HL-60 (cell line): ENCODE results near the gene ASB14.

Source experiments
- GABPA ChIP-seq: IDR thresholded peaks from 2 replicates; pipeline ENCODE4 v1.6.1; 2012; ENCODE audit warnings: low read depth
- POLR2AphosphoS5 ChIP-seq: IDR thresholded peaks from 2 replicates; pipeline ENCODE4 v1.6.1; 2012; ENCODE audit warnings: low read depth
- TF ChIP-seq, protein P1 (sequence below): IDR thresholded peaks from one replicate; pipeline ENCODE4 v1.5.1; 2011; ENCODE audit warnings: low read length, control low read depth, inconsistent platforms; ENCODE audit not compliant: insufficient read depth
- TF ChIP-seq, protein P2 (sequence below): IDR thresholded peaks from 2 replicates; pipeline ENCODE4 v1.6.1; 2012; ENCODE audit warnings: low read depth; ENCODE audit not compliant: insufficient replicate concordance

DNA sequence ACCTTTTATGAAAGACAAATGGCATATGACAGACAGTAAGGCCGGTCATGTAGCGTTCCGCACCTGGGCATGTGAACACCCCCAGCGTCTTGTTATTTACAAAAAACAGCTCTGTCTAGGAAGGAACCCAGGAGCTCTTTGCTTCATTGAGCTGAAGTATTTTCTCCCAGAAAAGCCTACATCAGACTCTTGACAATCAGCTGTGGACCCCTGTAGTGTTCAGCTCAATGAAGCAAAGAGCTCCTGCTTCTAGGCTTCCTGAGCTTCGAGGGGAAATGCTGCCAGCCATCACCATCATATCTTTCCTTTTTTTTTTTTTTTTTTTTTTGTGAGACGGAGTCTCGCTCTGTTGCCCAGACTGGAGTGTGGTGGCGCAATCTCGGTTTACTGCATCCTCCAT is 4.1 kb downstream of the ASB14 start:
- TF ChIP-seq, protein P1, sequence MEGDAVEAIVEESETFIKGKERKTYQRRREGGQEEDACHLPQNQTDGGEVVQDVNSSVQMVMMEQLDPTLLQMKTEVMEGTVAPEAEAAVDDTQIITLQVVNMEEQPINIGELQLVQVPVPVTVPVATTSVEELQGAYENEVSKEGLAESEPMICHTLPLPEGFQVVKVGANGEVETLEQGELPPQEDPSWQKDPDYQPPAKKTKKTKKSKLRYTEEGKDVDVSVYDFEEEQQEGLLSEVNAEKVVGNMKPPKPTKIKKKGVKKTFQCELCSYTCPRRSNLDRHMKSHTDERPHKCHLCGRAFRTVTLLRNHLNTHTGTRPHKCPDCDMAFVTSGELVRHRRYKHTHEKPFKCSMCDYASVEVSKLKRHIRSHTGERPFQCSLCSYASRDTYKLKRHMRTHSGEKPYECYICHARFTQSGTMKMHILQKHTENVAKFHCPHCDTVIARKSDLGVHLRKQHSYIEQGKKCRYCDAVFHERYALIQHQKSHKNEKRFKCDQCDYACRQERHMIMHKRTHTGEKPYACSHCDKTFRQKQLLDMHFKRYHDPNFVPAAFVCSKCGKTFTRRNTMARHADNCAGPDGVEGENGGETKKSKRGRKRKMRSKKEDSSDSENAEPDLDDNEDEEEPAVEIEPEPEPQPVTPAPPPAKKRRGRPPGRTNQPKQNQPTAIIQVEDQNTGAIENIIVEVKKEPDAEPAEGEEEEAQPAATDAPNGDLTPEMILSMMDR = no peak
- TF ChIP-seq POLR2AphosphoS5 (no peak), GABPA (no peak)
- TF ChIP-seq, protein P2, sequence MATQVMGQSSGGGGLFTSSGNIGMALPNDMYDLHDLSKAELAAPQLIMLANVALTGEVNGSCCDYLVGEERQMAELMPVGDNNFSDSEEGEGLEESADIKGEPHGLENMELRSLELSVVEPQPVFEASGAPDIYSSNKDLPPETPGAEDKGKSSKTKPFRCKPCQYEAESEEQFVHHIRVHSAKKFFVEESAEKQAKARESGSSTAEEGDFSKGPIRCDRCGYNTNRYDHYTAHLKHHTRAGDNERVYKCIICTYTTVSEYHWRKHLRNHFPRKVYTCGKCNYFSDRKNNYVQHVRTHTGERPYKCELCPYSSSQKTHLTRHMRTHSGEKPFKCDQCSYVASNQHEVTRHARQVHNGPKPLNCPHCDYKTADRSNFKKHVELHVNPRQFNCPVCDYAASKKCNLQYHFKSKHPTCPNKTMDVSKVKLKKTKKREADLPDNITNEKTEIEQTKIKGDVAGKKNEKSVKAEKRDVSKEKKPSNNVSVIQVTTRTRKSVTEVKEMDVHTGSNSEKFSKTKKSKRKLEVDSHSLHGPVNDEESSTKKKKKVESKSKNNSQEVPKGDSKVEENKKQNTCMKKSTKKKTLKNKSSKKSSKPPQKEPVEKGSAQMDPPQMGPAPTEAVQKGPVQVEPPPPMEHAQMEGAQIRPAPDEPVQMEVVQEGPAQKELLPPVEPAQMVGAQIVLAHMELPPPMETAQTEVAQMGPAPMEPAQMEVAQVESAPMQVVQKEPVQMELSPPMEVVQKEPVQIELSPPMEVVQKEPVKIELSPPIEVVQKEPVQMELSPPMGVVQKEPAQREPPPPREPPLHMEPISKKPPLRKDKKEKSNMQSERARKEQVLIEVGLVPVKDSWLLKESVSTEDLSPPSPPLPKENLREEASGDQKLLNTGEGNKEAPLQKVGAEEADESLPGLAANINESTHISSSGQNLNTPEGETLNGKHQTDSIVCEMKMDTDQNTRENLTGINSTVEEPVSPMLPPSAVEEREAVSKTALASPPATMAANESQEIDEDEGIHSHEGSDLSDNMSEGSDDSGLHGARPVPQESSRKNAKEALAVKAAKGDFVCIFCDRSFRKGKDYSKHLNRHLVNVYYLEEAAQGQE = no peak
